Chondrocyte (in vitro differentiated cells): ENCODE measurements around the gene TES. TPM values are rescaled to one million over a fixed set of nuclear protein-coding genes. Genes with fewer than 3 reads are reported as not detected.

Experiments used
- DNase-seq: peaks from one replicate; pipeline ENCODE4 v3.0.0; 2021; ENCODE audit warnings: mixed read lengths, low spot score
- H3K27ac Mint-ChIP-seq: one replicate; pipeline ENCODE4 v1.8.0; 2021; ENCODE audit warnings: mild to moderate bottlenecking, moderate library complexity, mixed read lengths; ENCODE audit not compliant: unreplicated experiment
- H3K27me3 Mint-ChIP-seq: 2 replicates; pipeline ENCODE4 v1.8.0; 2021; ENCODE audit warnings: low read depth, mixed read lengths
- H3K36me3 Mint-ChIP-seq: 2 replicates; pipeline ENCODE4 v1.8.0; 2021; ENCODE audit warnings: low read depth, mixed read lengths
- H3K4me1 Mint-ChIP-seq: 2 replicates; pipeline ENCODE4 v1.8.0; 2021; ENCODE audit warnings: low read depth, mild to moderate bottlenecking, mixed read lengths
- H3K4me3 Mint-ChIP-seq: one replicate; pipeline ENCODE4 v1.8.0; 2021; ENCODE audit warnings: mild to moderate bottlenecking, moderate library complexity, mixed read lengths; ENCODE audit not compliant: unreplicated experiment
- H3K9me3 Mint-ChIP-seq: 2 replicates; pipeline ENCODE4 v1.8.0; 2021; ENCODE audit warnings: low read depth, mixed read lengths
- CTCF ChIP-seq: fragments of 200-600 bp; sonication (generic); IDR thresholded peaks from 2 replicates; pipeline ENCODE4 v1.5.0; 2021; ENCODE audit warnings: antibody characterized with exemption, mild to moderate bottlenecking, moderate library complexity
- total RNA-seq: library from RNA; stranded (reverse); gene quantifications from 3 replicates; pipeline ENCODE4 v1.2.1, GENCODE V29; 2021

Gene TES
- total RNA-seq, 1 donor from 2014 or later = 261 TPM

GRCh38 chr7:116246357-116246756, 36.0 kb downstream of the TES start:
- peaks cover 5% of the 10 kb centered on the region for H3K9me3 Mint-ChIP-seq
- no peaks in the 10 kb centered on the region for H3K27me3 Mint-ChIP-seq
- no peak overlapping the region for H3K4me3 Mint-ChIP-seq
- H3K4me1 Mint-ChIP-seq = peaks cover 41% of the 10 kb centered on the region
- H3K36me3 Mint-ChIP-seq = peaks cover 47% of the 10 kb centered on the region
- TF ChIP-seq CTCF = no peak
- no peak for DNase-seq
- H3K27ac Mint-ChIP-seq = peak overlapping the region; percentile 42

- peaks cover 51% of the 10 kb centered on the region for H3K36me3 Mint-ChIP-seq
- TF ChIP-seq CTCF = peak; percentile 76
- peaks cover 5% of the 10 kb centered on the region for H3K9me3 Mint-ChIP-seq
- H3K27ac Mint-ChIP-seq = peak overlapping the region; percentile 73
- peaks cover 25% of the 10 kb centered on the region for H3K4me1 Mint-ChIP-seq
- H3K4me3 Mint-ChIP-seq = no peak overlapping the region
- no peak for DNase-seq
- H3K27me3 Mint-ChIP-seq = no peaks in the 10 kb centered on the region
These were observed 39.7 kb downstream of the TES start for GRCh38 chr7:116249969-116250553.

- Mint-ChIP-seq H3K4me1 (peaks cover 17% of the 10 kb centered on the region), H3K9me3 (no peaks in the 10 kb centered on the region), H3K27me3 (no peaks in the 10 kb centered on the region), H3K27ac (peak overlapping the region; percentile 54), H3K4me3 (no peak overlapping the region), H3K36me3 (peaks cover 42% of the 10 kb centered on the region)
- no peak for TF ChIP-seq CTCF
- DNase-seq = no peak
These were observed 41.3 kb downstream of the TES start for GRCh38 chr7:116251675-116252074.

GRCh38 chr7:116252249-116252648, 41.9 kb downstream of the TES start:
- Mint-ChIP-seq H3K27me3 (no peaks in the 10 kb centered on the region), H3K4me1 (peaks cover 17% of the 10 kb centered on the region), H3K36me3 (peaks cover 43% of the 10 kb centered on the region), H3K9me3 (no peaks in the 10 kb centered on the region), H3K4me3 (no peak overlapping the region), H3K27ac (no peak overlapping the region)
- DNase-seq = no peak
- no peak for TF ChIP-seq CTCF

GRCh38 chr7:116257156-116257555, 46.8 kb downstream of the TES start:
- H3K9me3 Mint-ChIP-seq = no peaks in the 10 kb centered on the region

More at GRCh38 chr7:116257156-116257555, 46.8 kb downstream of the TES start:
- peaks cover 37% of the 10 kb centered on the region for H3K36me3 Mint-ChIP-seq
- H3K27me3 Mint-ChIP-seq = no peaks in the 10 kb centered on the region
- DNase-seq = no peak
- H3K27ac Mint-ChIP-seq = peak overlapping the region; percentile 51
- TF ChIP-seq CTCF = no peak
- H3K4me1 Mint-ChIP-seq = peaks cover 33% of the 10 kb centered on the region
- H3K4me3 Mint-ChIP-seq = no peak overlapping the region
